CD4-positive, alpha-beta T cell treated with Interleukin-6 at 100 ng/mL for 8 hours (primary cell): Measurements from ENCODE around the gene CHCHD4.
A peak's percentile ranks its signal among the peaks of the same experiment; 100 is the strongest.
"Not testable (repeated sequence)": the region's sequence is repeated elsewhere in the genome, so short reads cannot be mapped to it uniquely, and the experiment has no call there.

ENCODE experiments used
- DNase-seq: peaks from one replicate; pipeline ENCODE4 v3.0.0-alpha.2; 2020; ENCODE audit warnings: mixed read lengths, low spot score

The CHCHD4 gene

GRCh38 chr3:14134291-14134690, 9.6 kb upstream of the CHCHD4 start:
- no peak for DNase-seq

- no peak for DNase-seq
Measured at GRCh38 chr3:14133876-14134275, 9.2 kb upstream of the CHCHD4 start.

GRCh38 chr3:14133188-14133800, 8.6 kb upstream of the CHCHD4 start:
- DNase-seq: no peak

DNA sequence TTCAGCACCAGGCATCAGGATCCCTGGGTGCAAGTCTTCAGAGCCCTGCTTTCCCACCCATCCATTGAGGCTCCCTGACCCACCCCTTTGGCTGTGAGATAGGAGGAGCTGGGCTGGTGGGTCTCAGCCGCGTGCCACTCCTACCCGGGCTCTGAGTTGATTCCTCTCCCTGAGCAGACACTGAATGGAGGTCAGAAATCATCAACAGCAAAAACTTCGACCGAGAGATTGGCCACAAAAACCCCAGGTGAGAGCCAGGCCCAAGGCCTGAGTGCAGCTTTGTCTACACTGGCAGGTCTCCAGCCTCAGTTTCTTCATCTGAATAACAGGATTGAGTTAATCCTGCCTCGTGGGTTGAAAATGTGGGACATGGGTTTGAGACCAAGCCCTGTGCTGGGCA, 8.0 kb upstream of the CHCHD4 start:
- DNase-seq: no peak

- DNase-seq: no peak
Measured at GRCh38 chr3:14132120-14132519, 7.5 kb upstream of the CHCHD4 start.

DNA sequence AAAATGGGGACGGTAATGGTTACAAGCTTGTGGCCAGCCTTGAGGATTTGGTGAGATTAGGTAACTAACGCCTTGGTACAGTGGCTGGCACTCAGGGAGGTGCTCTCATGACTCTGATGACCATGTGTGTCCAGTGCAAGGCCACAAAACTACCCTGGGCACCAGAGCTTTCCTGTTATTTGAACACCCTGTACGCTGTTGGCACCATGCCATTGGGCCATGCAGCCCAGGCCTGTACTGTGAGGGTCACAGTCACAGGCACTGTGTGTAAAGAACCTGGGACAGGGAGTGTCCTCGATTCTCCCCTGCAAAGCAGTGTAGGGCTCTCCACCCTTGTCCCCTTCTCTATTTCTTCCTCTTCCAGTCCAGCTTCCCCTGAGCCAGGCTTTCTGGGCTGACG, 6.5 kb upstream of the CHCHD4 start:
- DNase-seq: no peak

- DNase-seq: no peak
Measured at GRCh38 chr3:14130707-14131106, 6.0 kb upstream of the CHCHD4 start.

DNA sequence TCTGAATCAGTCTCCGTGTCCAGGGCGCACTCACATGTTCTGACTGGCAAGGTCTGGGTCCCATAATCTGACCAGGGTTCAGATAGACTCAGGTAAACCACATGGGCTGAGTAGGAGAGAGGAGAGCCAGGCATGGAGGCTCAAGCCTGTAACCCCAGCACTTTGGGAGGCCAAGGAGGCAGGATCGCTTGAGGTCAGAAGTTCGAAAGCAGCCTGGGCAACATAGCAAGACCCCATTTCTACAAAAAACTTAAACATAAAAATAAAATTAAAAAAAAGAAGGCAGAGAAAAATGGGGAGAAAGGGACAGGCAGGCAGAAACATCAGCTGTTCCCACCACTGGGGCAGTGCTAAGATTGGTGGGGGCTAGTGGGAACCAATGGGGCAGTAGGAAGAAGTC, 5.6 kb upstream of the CHCHD4 start:
- DNase-seq: no peak

- no peak for DNase-seq
Measured at GRCh38 chr3:14129296-14129695, 4.6 kb upstream of the CHCHD4 start.

DNA sequence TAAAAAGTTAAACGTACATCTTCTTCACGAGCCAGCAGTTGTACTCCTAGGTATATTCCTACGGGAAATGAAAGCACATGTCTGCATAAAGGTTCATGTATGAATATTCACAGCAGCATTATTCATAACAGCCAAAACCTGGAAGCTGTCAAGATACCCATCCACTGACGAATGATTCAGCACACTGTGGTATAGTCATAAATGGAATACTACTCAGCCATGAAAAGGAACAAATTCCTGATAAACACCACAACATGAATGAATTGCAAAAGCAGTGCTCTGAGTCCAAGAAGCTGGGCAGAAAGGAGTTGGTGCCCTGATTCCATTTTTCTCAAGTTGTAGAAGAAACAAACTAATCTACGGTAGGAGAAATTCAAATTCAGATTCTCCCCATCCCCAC, 4.1 kb upstream of the CHCHD4 start:
- no peak for DNase-seq

GRCh38 chr3:14127516-14128161, 3.0 kb upstream of the CHCHD4 start:
- DNase-seq: no peak

DNA sequence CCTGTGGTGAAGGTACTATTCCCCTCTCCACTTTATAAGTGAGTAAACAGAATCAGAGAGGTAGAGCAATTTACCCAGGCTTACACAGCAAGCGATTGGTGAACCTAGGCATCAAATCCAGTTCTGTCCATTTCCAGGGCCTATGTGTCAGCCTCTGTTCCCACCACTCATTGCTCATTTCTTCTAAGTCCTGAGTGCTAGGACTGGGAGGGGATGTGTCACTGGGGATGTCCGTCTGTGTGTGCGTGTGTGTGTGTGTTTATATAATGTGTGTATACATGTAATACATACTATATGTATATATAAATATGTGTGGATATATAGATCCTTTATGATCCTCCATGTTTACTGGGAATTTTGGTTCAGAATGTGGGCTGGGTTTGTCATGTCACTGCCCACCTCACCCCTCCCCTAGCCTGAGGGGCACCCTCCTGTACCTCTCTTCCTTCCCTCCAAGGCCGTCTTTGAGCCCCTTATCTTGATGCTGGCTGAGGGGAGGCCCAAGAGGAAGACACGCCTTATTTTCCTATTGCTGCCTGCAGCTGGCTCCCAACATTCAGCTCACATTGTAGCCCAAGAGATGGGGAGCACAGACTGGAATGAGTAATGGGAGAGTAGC, 2.3 kb upstream of the CHCHD4 start:
- no peak for DNase-seq

DNA sequence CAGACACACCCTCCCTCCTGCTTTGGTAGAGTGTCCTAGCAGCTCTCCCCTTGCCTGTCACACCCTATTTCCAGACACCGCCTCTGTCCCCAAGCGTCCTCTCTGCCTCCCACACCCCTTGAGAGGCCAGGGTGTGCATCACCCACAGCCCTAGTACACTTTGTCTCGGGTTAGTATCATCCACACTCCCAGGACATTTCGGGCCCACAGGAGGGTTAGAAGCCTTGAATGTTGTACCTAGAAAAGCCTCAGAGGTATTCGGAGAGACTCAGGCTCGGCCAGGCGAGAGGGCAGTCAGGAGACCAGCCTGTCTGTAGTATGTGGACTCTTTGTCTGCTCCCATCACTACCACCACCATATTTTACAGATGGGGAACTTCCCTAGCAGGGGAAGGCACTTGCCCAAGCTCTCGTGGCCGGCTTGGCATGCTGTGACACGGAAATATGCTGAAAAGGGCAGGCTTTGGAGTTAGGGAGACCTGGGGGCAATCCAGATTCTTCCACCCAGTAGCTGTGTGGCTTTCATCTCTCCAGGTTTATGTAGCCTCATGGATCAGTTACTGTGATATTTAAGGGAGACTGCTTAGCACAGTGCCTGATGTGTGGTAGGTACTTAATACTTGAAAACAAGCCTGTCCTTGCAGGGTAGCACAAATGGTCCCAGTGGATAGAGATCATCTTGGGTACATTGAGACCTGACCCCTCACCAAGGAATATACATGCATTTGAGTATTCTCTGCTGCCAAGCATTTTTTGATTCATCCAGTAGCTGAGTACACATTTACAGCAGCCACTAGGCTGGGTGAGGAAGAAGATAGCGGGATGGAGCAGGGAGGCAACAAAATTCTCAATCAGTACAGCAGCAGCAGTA, 1.6 kb upstream of the CHCHD4 start:
- no peak for DNase-seq

DNA sequence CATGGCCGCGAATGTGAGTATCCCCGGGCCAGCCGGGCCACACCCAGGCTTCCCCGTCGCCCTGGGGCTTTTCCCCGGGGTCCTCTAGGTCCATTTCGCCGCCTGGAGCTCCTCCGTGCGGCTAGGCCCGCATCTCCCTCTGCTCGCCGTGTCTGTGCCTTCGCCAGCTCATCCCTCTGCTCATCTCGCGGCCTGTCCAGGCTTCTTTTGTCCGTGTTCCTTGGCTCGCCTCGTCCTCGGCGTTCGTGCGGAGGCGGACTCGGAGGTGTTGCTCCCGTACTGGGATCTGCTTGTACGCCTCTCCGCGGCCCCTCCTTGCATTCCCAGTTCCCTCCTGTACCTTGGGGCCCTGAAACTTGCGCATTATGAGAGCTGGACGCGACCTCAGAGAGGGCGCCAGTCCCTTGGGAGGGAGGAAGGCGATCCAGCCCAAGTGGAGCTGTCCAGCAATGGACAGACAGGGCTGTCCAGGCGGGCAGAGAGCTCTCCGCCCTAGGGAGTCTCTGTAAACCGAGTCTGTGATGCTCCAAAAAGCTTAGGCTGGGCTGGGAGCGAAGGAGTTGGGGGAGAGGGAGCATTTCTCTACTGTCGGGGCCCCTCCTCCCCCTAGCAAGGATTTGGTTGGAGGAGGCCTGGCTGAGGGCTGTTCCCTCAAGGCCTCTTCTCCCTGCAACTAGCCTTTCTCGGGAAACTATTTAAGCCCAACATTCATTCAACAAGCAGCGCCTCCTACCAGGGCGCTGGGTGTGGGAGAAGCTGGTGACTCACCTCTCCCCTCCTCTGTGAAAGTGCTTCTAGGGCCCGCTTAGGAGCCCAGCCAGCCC, 735 bp upstream of the CHCHD4 start:
- peak; percentile 59 for DNase-seq

- DNase-seq: peak; percentile 73
Measured at GRCh38 chr3:14124223-14124614, 451 bp downstream of the CHCHD4 start.

DNA sequence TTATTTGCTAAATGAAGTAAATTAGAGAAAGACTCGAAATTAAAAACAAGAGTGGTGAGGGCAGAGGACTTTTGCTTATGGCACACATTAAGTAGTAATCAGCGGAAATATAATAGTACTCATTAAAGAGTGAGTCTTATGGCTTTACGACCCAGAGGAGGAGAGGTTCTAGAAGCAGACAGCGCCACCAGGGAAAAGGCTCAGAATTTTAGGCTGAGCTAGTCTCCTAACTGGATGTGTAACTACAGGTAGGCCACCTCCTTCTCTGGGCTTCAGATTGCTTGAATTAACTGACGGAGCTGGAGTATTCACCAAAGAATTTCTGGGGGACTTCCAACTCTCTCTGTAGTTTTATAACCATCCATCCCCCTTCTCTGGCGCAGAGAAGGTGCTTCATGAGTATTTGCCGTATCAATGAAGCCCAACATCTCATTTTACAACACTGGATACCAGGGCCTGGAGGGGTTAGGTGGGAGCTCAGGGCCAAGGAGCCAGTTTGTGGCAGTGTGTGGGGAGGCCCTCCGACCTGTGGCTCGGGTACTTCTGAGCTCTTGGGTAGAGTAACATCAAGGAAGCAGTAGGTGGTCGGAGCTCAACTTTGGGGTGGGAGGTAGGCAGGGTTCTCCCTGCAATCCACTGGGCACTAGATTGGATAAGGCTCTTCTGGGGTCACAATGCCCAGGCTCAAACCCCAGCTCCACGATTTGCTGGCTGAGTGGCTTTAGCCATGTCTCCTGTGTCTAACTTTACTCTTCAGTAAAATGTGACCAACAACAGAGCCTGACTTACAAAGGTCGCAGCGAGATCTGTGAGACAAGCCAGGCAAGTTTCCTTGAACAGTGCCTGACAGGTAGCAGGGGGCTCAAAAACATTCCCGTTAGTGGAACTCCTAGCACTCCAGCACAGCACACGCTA, 1.1 kb downstream of the CHCHD4 start:
- no peak for DNase-seq

- DNase-seq: no peak
Measured at GRCh38 chr3:14122301-14122700, 2.4 kb downstream of the CHCHD4 start.

GRCh38 chr3:14121859-14122258, 2.8 kb downstream of the CHCHD4 start:
- DNase-seq: no peak

DNA sequence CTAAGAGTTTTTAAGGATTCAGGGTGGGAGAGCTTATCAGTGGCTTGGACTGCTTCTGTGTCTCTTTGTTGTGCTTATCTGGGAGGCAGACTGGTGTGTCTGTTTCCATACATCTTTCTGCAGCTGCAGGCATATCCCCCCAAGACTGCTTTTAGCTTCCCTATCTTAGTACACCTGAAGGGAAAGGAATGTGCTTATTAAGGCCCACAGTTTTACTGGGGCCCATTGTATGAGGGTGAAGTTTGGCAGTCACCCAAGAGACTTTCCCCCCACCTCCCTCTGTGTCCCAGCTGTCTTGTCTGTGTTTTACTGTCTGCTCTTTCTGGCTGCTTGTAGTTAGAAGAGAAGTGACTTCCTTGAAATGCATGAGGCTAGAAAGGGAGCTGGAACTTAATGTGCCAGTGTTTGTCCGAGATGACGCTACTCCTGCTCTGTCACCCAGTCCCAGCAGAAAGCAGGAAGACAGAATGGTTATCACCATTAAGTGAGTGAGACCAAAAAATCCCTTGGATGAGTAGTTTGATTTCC, 3.7 kb downstream of the CHCHD4 start:
- not testable (repeated sequence) for DNase-seq

GRCh38 chr3:14120111-14120920, 4.4 kb downstream of the CHCHD4 start:
- DNase-seq: no peak
